Measurements from ENCODE around the gene PAPOLA. TPM values are rescaled to one million over a fixed set of nuclear protein-coding genes. Genes with fewer than 3 reads are reported as not detected.

The PAPOLA gene
- 52.7 and 57.0 TPM in 2 replicates for total RNA-seq (ENCODE audit: low replicate concordance)

DNA sequence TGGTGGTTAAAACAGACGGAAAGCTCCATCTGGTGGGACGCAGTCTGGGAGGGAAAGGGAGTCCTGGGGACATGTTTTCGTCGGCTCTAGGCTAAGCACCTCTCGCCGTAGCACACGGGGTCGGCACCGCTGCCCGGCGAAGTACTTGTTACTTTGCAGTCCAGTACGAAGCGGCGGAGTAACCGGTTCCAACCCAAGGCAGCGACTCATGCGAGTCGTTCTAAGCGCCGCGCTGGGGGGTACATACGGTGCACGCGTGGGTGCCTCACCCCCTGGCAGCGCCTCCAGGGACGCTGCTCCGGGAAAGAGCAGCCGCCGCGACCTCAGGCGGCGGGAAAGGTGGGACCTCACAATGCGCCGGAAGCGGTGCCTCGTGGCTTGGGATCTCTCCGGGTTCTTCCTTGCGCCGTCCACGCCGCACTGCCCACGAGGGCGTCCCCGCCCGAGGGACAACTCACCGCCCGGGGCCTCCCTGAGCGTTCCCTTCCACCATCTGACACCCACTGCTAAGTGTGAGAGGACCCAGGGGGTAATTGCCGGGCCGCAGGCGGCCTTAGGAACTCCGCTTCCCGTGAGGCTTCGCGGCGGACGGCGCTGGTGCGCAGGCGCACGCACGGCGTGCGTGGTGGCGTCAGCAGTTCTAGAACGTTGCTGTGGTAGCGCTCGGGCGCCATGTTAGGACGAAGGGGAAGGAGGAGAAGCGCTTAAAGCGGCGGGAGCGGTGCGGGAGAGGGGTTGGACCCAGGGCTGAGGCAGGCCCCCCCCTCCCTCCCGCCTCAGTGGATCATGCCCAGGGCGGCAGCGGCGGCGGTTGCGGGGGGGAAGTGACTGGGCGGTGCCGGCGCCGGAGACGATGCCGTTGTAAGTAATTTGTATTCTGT is at the start of gene PAPOLA:
Gene PAPOLA (plus strand): TSS at position 643 of the 881 bp plus-strand sequence. CDS start 211 bp downstream, at position 854.

Other genes with a start within 250 kb of the PAPOLA start
- 0.08 and 0.47 TPM in 2 replicates for gene BDKRB1, start 246.2 kb upstream of the PAPOLA start, total RNA-seq (ENCODE audit: low replicate concordance)
- gene ATG2B, start 139.0 kb upstream of the PAPOLA start, total RNA-seq (ENCODE audit: low replicate concordance), result 14.8 and 31.1 TPM in 2 replicates
- gene GSKIP, start 138.9 kb upstream of the PAPOLA start, total RNA-seq (ENCODE audit: low replicate concordance), result 27.9 and 57.0 TPM in 2 replicates
- gene AK7, start 110.3 kb upstream of the PAPOLA start, total RNA-seq (ENCODE audit: low replicate concordance), result 0.23 TPM in 2 replicates